Thyroid gland (tissue), 4 donors: ENCODE measurements around the gene ARL8B.

Experiments
- CTCF ChIP-seq, 6 experiments: fragments of 200-600 bp in 3 of 6; fragments of 450-650 bp in 3 of 6; sonication (generic) in 3 of 6; IDR thresholded peaks; one replicate each; pipeline ENCODE4 v1.5.1; 2016 to 2019; ENCODE audit warnings: antibody characterized with exemption in 6 of 6, mild to moderate bottlenecking in 2 of 6, inconsistent platforms in 1 of 6, moderate library complexity in 1 of 6
- POLR2A ChIP-seq, 2 donors: fragments of 450-650 bp; IDR thresholded peaks; one replicate each; pipeline ENCODE4 v1.6.1; 2017; ENCODE audit warnings: antibody characterized with exemption in 2 of 2, mild to moderate bottlenecking in 2 of 2, moderate library complexity in 1 of 2

DNA sequence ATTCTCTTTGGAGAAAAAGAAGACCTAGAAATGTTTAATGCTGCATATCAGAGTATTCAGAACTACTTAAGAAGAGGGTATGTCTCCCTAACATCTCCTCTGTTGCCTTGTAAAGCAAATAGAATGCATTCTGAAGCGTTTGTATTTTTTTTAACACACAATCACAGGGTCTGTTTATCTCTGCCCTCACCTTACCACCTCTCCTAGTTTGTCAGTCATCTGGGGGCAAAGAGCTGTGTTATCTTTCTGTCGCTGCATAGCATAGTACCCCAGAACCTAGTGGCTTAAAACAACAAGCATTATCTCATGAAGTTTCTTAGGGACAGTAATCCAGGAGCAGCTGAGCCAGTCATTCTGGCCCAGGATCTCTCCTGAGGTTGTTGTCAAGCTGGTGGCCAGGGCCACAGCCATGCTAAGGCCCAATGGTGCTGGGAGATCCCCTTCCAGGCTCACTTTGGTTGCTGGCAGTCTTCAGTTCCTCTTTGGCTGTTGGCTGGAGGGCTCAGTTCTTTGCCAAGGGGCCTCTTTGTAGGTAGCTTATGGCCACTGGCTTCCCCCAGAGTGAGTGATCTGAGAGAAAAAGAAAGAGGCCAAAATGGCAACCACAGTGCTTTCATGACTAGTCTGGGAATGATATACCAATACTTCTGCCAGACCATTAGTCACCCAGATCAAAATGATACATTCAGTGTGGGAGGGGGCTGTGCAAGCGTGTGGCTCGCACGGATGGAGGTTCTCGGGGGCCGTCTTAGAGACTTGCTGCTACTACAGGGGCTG, 83.3 kb downstream of the ARL8B start:
- TF ChIP-seq CTCF (IDR thresholded peaks at IDR 0.05) (no peak), POLR2A (IDR thresholded peaks at IDR 0.05) (no peak)
